SU-DHL-6 (cell line): ENCODE measurements around the gene IFIT1.
"Not testable (repeated sequence)": the region's sequence is repeated elsewhere in the genome, so short reads cannot be mapped to it uniquely, and the experiment has no call there.

Experiments used
- H2AFZ ChIP-seq: fragments of 200-600 bp; sonication (generic); 2 replicates; pipeline ENCODE4 v1.6.1; 2014; ENCODE audit warnings: low read depth, mild to moderate bottlenecking, moderate library complexity, mixed read lengths, antibody characterized with exemption, low read length; ENCODE audit not compliant: severe bottlenecking
- H3F3A ChIP-seq: fragments of 200-600 bp; shearing (Covaris generic); 2 replicates; pipeline ENCODE4 v1.6.0; 2016; ENCODE audit warnings: antibody characterized with exemption, mild to moderate bottlenecking; ENCODE audit not compliant: insufficient read depth
- H3K27ac ChIP-seq: fragments of 200-600 bp; sonication (generic); 2 replicates; pipeline ENCODE4 v1.5.1; 2016; ENCODE audit warnings: low read depth, mild to moderate bottlenecking, low read length, moderate library complexity, mixed read lengths
- H3K27me3 ChIP-seq: fragments of 200-600 bp; sonication (generic), shearing (Covaris generic); 2 replicates; pipeline ENCODE4 v1.6.0; 2014; ENCODE audit warnings: mild to moderate bottlenecking, low read length
- H3K36me3 ChIP-seq: fragments of 200-600 bp; sonication (generic); 2 replicates; pipeline ENCODE4 v1.6.1; 2014; ENCODE audit warnings: mild to moderate bottlenecking, low read length, mixed read lengths
- H3K4me2 ChIP-seq: fragments of 300-600, 200-600 bp; shearing (Covaris generic), sonication (generic); 2 replicates; pipeline ENCODE4 v1.6.0; 2014; ENCODE audit warnings: low read length, low read depth, mild to moderate bottlenecking; ENCODE audit not compliant: poor library complexity, severe bottlenecking
- H3K4me3 ChIP-seq: fragments of 200-600 bp; sonication (generic); 2 replicates; pipeline ENCODE4 v1.5.1; 2014; ENCODE audit warnings: antibody characterized with exemption, low read length, mild to moderate bottlenecking, mixed read lengths; ENCODE audit not compliant: insufficient read depth, poor library complexity, severe bottlenecking
- H3K79me2 ChIP-seq: fragments of 200-600 bp; sonication (generic); 2 replicates; pipeline ENCODE4 v1.6.1; 2014; ENCODE audit warnings: mild to moderate bottlenecking, low read length, moderate library complexity; ENCODE audit not compliant: insufficient read depth
- H3K9ac ChIP-seq: fragments of 200-600 bp; sonication (generic); 2 replicates; pipeline ENCODE4 v1.7.0; 2014; ENCODE audit warnings: mild to moderate bottlenecking, low read length
- H3K9me2 ChIP-seq: fragments of 200-600 bp; sonication (generic); replicated peaks from 2 replicates; pipeline ENCODE4 v1.6.1; 2014; ENCODE audit warnings: low read length; ENCODE audit not compliant: insufficient read depth
- H3K9me3 ChIP-seq: fragments of 200-600 bp; sonication (generic); 2 replicates; pipeline ENCODE4 v1.6.1; 2014; ENCODE audit warnings: low read length, mixed read lengths; ENCODE audit not compliant: insufficient read depth
- H4K20me1 ChIP-seq: fragments of 200-600 bp; sonication (generic); 2 replicates; pipeline ENCODE4 v1.6.1; 2014; ENCODE audit warnings: low read depth, mild to moderate bottlenecking, antibody characterized with exemption, low read length, moderate library complexity, mixed read lengths
- CTCF ChIP-seq: fragments of 200-600 bp; sonication (generic); IDR thresholded peaks from one replicate; pipeline ENCODE4 v1.5.1; 2017; ENCODE audit warnings: antibody characterized with exemption, mild to moderate bottlenecking, low read length, moderate library complexity; ENCODE audit not compliant: insufficient read depth, poor library complexity, severe bottlenecking
- EZH2phosphoT487 ChIP-seq: fragments of 200-600 bp; sonication (generic), shearing (Covaris generic); conservative IDR thresholded peaks from 2 replicates; pipeline ENCODE4 v1.6.1; 2018; ENCODE audit warnings: mild to moderate bottlenecking, antibody characterized with exemption, low read length, moderate library complexity, mixed read lengths

IFIT1 gene

GRCh38 chr10:89411135-89411534 lies 18.7 kb downstream of the IFIT1 start:
- not testable (repeated sequence) for H3K9me3 ChIP-seq, H4K20me1 ChIP-seq, H3K9ac ChIP-seq, H3F3A ChIP-seq, H3K27me3 ChIP-seq, H2AFZ ChIP-seq, H3K36me3 ChIP-seq, H3K27ac ChIP-seq, H3K79me2 ChIP-seq, H3K9me2 ChIP-seq, H3K4me3 ChIP-seq, H3K4me2 ChIP-seq

- not testable (repeated sequence) for H3K4me3 ChIP-seq, H3F3A ChIP-seq, H3K9ac ChIP-seq
Observed at GRCh38 chr10:89412276-89412675, 19.9 kb downstream of the IFIT1 start.

GRCh38 chr10:89413398-89413912 lies 21.0 kb downstream of the IFIT1 start:
- Histone ChIP-seq H3K9ac (no peak overlapping the region), H3K4me2 (peak overlapping the region; percentile 62), H3K9me3 (no peaks in the 10 kb centered on the region), H3K27me3 (no peaks in the 10 kb centered on the region), H3K27ac (no peak overlapping the region), H3K4me3 (no peak overlapping the region), H2AFZ (no peak overlapping the region), H3K36me3 (no peaks in the 10 kb centered on the region), H4K20me1 (no peaks in the 10 kb centered on the region), H3F3A (no peaks in the 10 kb centered on the region), H3K79me2 (no peaks in the 10 kb centered on the region), H3K9me2 (no peaks in the 10 kb centered on the region)
- TF ChIP-seq CTCF (no peak), EZH2phosphoT487 (no peak)

More at GRCh38 chr10:89412276-89412675, 19.9 kb downstream of the IFIT1 start:
- not testable (repeated sequence) for H4K20me1 ChIP-seq, H3K79me2 ChIP-seq, H2AFZ ChIP-seq, H3K27ac ChIP-seq, H3K36me3 ChIP-seq, H3K9me2 ChIP-seq, H3K27me3 ChIP-seq, H3K4me2 ChIP-seq, H3K9me3 ChIP-seq

GRCh38 chr10:89414146-89414878 lies 21.9 kb downstream of the IFIT1 start, which contains the start of gene IFIT5:
Gene IFIT5, plus strand, starts transcription at chr10:89414568. Its CDS starts 231 bp downstream, at chr10:89414799.
- Histone ChIP-seq H3K27ac (no peak within 1 kb of the TSS), H4K20me1 (no peaks in the 10 kb centered on the region)

More at GRCh38 chr10:89414146-89414878, 21.9 kb downstream of the IFIT1 start, which contains the start of gene IFIT5:
- Histone ChIP-seq H3K27me3 (no peaks in the 10 kb centered on the region), H3K4me3 (peak within 1 kb of the TSS; percentile 58), H3K9me3 (no peaks in the 10 kb centered on the region), H3K9me2 (no peaks in the 10 kb centered on the region), H3K36me3 (no peaks in the 10 kb centered on the region), H2AFZ (peak within 1 kb of the TSS; percentile 94), H3F3A (no peaks in the 10 kb centered on the region), H3K9ac (peak within 1 kb of the TSS; percentile 51), H3K4me2 (peak within 1 kb of the TSS; percentile 62), H3K79me2 (no peaks in the 10 kb centered on the region)
- TF ChIP-seq CTCF (no peak), EZH2phosphoT487 (no peak)
